Panc1 (cell line): ENCODE results near the gene SLC22A2. TPM values are rescaled to one million over a fixed set of nuclear protein-coding genes. Genes with fewer than 3 reads are reported as not detected.

Experiments
- ATAC-seq: fragments of 200-7000 bp; cut with Tn5 transposase; 2 replicates; pipeline ENCODE4 v1.9.1; 2020; ENCODE audit warnings: mild to moderate bottlenecking, moderate library complexity
- BruUV-seq: library from RNA; stranded (reverse); fragments of 400-500 nt; replicated peaks from 2 replicates; lab custom pipeline; 2021; lab: Mats Ljungman, UMichigan
- CTCF ChIA-PET: fragments of 300-600 bp; sonication (Branson Sonifier 250); formaldehyde crosslinking; loops from one replicate; lab custom pipeline; 2022; ENCODE audit warnings: antibody characterized with exemption; lab: Charles Lee
- POLR2A ChIA-PET: fragments of 300-600 bp; sonication (Branson Sonifier 250); formaldehyde crosslinking; loops from one replicate; lab custom pipeline; 2022; ENCODE audit warnings: antibody characterized with exemption; lab: Charles Lee
- DNase-seq: peaks from one replicate; pipeline ENCODE4 v3.0.0-alpha.2; 2010; ENCODE audit warnings: low read depth, low spot score
- H3K27ac ChIP-seq: 2 replicates; pipeline ENCODE4 v1.5.1; 2011; ENCODE audit warnings: mild to moderate bottlenecking, low read length, inconsistent platforms
- H3K27me3 ChIP-seq: fragments of 200-500 bp; sonication (Bioruptor generic); 2 replicates; pipeline ENCODE4 v1.6.0; 2014; ENCODE audit warnings: low read length, inconsistent platforms; ENCODE audit not compliant: control insufficient read depth, insufficient read depth
- H3K36me3 ChIP-seq: fragments of 200-500 bp; sonication (Bioruptor generic); 2 replicates; pipeline ENCODE4 v1.5.1; 2014; ENCODE audit warnings: inconsistent platforms, mild to moderate bottlenecking, low read length, moderate library complexity; ENCODE audit not compliant: control insufficient read depth, insufficient read depth
- H3K4me1 ChIP-seq: 2 replicates; pipeline ENCODE4 v1.5.1; 2011; ENCODE audit warnings: inconsistent platforms, mild to moderate bottlenecking, low read length, moderate library complexity; ENCODE audit not compliant: control insufficient read depth, insufficient read depth
- H3K4me3 ChIP-seq, 2 experiments: 2 replicates each; pipeline ENCODE4 v1.5.1; 2011 to 2012; ENCODE audit warnings: low read depth in 2 of 2, low read length in 2 of 2, mild to moderate bottlenecking in 2 of 2, inconsistent platforms in 1 of 2, moderate library complexity in 1 of 2
- H3K9me3 ChIP-seq: fragments of 200-500 bp; sonication (Bioruptor generic); 2 replicates; pipeline ENCODE4 v1.5.1; 2014; ENCODE audit warnings: low read depth, mild to moderate bottlenecking, inconsistent platforms, low read length, moderate library complexity; ENCODE audit not compliant: control insufficient read depth, insufficient read depth
- CTCF ChIP-seq: fragments of 450-650 bp; IDR thresholded peaks from 2 replicates; pipeline ENCODE4 v1.5.1; 2017; ENCODE audit warnings: mild to moderate bottlenecking
- POLR2AphosphoS5 ChIP-seq: IDR thresholded peaks from 2 replicates; pipeline ENCODE4 v1.6.1; 2012; ENCODE audit warnings: mild to moderate bottlenecking, low read depth, low read length, moderate library complexity
- SIN3A ChIP-seq: IDR thresholded peaks from 2 replicates; pipeline ENCODE4 v1.6.1; 2012; ENCODE audit warnings: low read depth, mild to moderate bottlenecking, low read length, moderate library complexity, borderline replicate concordance; ENCODE audit not compliant: insufficient read depth
- TCF7L2 ChIP-seq: IDR thresholded peaks from 2 replicates; pipeline ENCODE4 v1.6.1; 2011; ENCODE audit warnings: mild to moderate bottlenecking, low read depth, low read length, inconsistent platforms
- in situ Hi-C: cut with HindIII; loops from 2 replicates; pipeline ENCODE4 v1.10.0; 2016; ENCODE audit warnings: low sequenced_read_pairs, low pct_unique_long_range_greater_than_20kb
- intact Hi-C: fragments of 100-400 bp; cut with micrococcal nuclease; formaldehyde crosslinking; loops from one replicate; pipeline ENCODE4 v1.10.0; 2022; ENCODE audit not compliant: unreplicated experiment
- total RNA-seq: library from RNA; stranded (reverse); gene quantifications from one replicate; pipeline ENCODE4 v1.2.1, GENCODE V29; 2021; ENCODE audit not compliant: unreplicated experiment
- TF ChIP-seq, protein P1 (sequence below), 2 experiments: IDR thresholded peaks; 2 replicates each; pipeline ENCODE4 v1.6.1; 2011 to 2012; ENCODE audit warnings: low read depth in 2 of 2, control low read depth in 1 of 2, low read length in 1 of 2, mild to moderate bottlenecking in 1 of 2, moderate library complexity in 1 of 2; ENCODE audit not compliant: insufficient read depth in 1 of 2

Gene SLC22A2
- total RNA-seq, 1 experiment from 2014 or later = not detected

GRCh38 chr6:160256445-160256844, 2.2 kb downstream of the SLC22A2 start:
- no TSS peak for BruUV-seq
- Histone ChIP-seq H3K36me3 (no peaks in the 10 kb centered on the region), H3K4me3 (no peak overlapping the region), H3K9me3 (no peaks in the 10 kb centered on the region), H3K4me1 (no peaks in the 10 kb centered on the region), H3K27ac (no peak overlapping the region), H3K27me3 (no peaks in the 10 kb centered on the region)
- in situ Hi-C loops = no loop called here
- intact Hi-C loops = no loop called here
- ATAC-seq (no peak), DNase-seq (no peak)
- POLR2A ChIA-PET = no interaction called here
- CTCF ChIA-PET = no interaction called here
- TF ChIP-seq SIN3A (no peak), TCF7L2 (no peak), CTCF (no peak), POLR2AphosphoS5 (no peak)
- TF ChIP-seq, protein P1, sequence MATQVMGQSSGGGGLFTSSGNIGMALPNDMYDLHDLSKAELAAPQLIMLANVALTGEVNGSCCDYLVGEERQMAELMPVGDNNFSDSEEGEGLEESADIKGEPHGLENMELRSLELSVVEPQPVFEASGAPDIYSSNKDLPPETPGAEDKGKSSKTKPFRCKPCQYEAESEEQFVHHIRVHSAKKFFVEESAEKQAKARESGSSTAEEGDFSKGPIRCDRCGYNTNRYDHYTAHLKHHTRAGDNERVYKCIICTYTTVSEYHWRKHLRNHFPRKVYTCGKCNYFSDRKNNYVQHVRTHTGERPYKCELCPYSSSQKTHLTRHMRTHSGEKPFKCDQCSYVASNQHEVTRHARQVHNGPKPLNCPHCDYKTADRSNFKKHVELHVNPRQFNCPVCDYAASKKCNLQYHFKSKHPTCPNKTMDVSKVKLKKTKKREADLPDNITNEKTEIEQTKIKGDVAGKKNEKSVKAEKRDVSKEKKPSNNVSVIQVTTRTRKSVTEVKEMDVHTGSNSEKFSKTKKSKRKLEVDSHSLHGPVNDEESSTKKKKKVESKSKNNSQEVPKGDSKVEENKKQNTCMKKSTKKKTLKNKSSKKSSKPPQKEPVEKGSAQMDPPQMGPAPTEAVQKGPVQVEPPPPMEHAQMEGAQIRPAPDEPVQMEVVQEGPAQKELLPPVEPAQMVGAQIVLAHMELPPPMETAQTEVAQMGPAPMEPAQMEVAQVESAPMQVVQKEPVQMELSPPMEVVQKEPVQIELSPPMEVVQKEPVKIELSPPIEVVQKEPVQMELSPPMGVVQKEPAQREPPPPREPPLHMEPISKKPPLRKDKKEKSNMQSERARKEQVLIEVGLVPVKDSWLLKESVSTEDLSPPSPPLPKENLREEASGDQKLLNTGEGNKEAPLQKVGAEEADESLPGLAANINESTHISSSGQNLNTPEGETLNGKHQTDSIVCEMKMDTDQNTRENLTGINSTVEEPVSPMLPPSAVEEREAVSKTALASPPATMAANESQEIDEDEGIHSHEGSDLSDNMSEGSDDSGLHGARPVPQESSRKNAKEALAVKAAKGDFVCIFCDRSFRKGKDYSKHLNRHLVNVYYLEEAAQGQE (IDR thresholded peaks at IDR 0.05; ENCODE audit: insufficient read depth in 1 of 2, low read depth in 2 of 2, low read length in 1 of 2) = no peak

GRCh38 chr6:160254467-160255312, 3.9 kb downstream of the SLC22A2 start:
- Histone ChIP-seq H3K9me3 (no peaks in the 10 kb centered on the region), H3K27me3 (no peaks in the 10 kb centered on the region), H3K4me3 (no peak overlapping the region), H3K27ac (no peak overlapping the region), H3K36me3 (no peaks in the 10 kb centered on the region), H3K4me1 (no peaks in the 10 kb centered on the region)
- DNase-seq (no peak), ATAC-seq (no peak)
- no TSS peak for BruUV-seq
- TF ChIP-seq CTCF = no peak
- TF ChIP-seq, protein P1 (IDR thresholded peaks at IDR 0.05; ENCODE audit: insufficient read depth in 1 of 2, low read depth in 2 of 2, low read length in 1 of 2) = no peak
- no peak for TF ChIP-seq TCF7L2
- TF ChIP-seq POLR2AphosphoS5 = no peak
- no peak for TF ChIP-seq SIN3A
- POLR2A ChIA-PET = no interaction called here
- intact Hi-C loops = no loop called here
- CTCF ChIA-PET = no interaction called here
- in situ Hi-C loops = no loop called here
